ENCODE results near the gene SLC6A5.
"Not testable (repeated sequence)": the region's sequence is repeated elsewhere in the genome, so short reads cannot be mapped to it uniquely, and the experiment has no call there.

The SLC6A5 gene

DNA sequence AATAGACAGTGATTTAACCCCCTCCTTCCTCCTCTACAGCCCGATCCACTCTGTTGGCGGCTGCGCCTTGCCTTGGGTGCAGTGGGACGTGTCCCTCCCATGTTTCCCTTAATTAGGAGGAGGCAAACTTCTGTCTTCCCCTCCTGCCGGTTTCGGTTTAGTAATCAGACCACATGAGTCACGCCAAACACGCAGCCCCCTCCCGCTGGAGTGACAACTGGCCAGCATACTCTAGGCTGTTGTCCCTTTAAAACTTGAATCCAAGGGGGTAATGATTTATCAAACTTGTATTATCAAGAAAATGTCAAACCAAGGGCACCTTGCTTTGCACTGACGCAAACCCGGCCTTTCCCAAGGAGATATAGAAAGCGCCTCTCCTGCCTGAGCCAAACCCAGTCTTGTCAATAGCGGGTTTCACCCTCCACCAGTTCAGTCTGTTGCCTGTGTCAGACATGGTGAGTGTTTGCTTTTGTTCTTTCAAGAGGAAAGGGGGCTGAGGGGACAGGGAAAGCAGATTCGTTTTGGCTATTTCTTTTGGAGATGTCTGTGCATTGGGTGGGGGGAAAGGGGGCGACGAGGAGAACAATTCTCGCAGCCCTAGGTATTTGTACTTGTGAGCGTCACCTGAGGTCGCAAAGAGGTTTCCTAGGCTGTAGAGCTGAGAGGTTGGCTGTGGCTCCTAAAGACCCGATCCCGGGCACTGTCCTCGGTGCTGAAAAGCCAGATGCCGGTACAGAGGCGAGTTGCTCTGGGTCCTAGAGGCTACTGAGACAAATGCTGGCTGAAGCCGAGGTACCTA is at the start of gene SLC6A5:
TSS of gene SLC6A5 (plus strand) at position 388 of the 799 bp plus-strand sequence. CDS start at position 453, 65 bp downstream.
- DNase-seq (ENCODE audit: low spot score) = peak; percentile 21

GRCh38 chr11:20551096-20551495 is 48.3 kb upstream of the SLC6A5 start:
- DNase-seq (ENCODE audit: low spot score) = no peak

DNA sequence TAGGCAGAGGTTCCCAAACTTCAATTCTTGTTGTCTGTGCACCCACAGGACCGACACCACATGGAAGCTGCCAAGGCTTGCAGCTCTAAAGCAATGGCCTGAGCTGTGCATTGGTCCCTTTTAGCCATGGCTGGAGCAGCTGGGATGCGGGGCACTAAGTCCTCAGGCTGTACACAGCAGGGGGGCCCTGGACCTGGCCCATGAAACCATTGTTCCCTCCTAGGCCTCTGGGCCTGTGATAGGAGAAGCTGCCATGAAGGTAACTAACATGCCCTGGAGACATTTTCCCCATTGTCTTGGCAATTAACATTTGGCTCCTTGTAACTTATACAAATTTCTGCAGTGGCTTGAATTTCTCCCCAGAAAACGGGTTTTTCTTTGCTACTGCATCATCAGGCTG is 43.6 kb upstream of the SLC6A5 start:
- DNase-seq (ENCODE audit: low spot score) = no peak

GRCh38 chr11:20556396-20556795 is 43.0 kb upstream of the SLC6A5 start:
- not testable (repeated sequence) for DNase-seq (ENCODE audit: low spot score)

GRCh38 chr11:20558741-20559140 is 40.7 kb upstream of the SLC6A5 start:
- DNase-seq (ENCODE audit: low spot score) = no peak

- DNase-seq (ENCODE audit: low spot score) = no peak
Observed at GRCh38 chr11:20559523-20560300, 39.7 kb upstream of the SLC6A5 start.

DNA sequence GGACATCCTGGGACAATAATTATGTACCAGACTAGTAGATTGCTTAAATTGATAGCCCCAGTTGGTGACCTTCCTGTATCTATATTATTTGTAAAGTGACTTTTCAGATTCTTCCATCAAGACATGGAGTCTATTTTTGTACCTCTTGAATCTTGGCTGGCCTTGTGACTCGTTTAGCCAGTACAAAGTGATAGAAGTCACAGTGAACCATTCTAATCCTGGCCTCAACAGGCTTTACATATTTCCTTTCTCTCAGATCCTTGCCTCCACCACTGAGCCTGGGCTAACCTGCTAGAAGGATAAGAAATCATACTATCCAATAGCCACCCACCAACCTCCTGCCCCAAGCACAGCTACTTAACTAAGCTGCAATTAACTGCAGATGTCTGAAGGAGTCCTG is 37.5 kb upstream of the SLC6A5 start:
- DNase-seq (ENCODE audit: low spot score) = no peak

DNA sequence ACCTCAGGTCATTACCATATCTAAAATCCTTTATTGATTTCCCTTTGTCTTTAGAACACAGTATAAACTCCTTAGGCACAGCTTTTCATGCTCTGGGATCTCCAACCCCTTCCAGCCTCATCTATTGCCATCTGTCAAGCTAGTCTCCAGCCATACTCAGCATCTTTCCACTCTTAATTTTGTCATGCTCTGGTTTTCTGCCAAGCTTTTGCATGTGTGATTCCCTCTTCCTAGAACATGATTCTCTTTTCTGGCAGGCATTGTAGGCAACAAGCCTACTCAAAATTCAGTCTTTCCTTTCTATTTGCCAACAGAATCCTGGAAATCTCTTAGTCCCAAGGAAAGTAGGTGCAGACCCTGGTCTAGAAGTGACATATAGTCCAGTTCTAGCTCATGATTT is 35.5 kb upstream of the SLC6A5 start:
- DNase-seq (ENCODE audit: low spot score) = no peak

GRCh38 chr11:20564846-20565635 is 34.4 kb upstream of the SLC6A5 start:
- no peak for DNase-seq (ENCODE audit: low spot score)

- DNase-seq (ENCODE audit: low spot score) = not testable (repeated sequence)
Observed at GRCh38 chr11:20566115-20566514, 33.3 kb upstream of the SLC6A5 start.

DNA sequence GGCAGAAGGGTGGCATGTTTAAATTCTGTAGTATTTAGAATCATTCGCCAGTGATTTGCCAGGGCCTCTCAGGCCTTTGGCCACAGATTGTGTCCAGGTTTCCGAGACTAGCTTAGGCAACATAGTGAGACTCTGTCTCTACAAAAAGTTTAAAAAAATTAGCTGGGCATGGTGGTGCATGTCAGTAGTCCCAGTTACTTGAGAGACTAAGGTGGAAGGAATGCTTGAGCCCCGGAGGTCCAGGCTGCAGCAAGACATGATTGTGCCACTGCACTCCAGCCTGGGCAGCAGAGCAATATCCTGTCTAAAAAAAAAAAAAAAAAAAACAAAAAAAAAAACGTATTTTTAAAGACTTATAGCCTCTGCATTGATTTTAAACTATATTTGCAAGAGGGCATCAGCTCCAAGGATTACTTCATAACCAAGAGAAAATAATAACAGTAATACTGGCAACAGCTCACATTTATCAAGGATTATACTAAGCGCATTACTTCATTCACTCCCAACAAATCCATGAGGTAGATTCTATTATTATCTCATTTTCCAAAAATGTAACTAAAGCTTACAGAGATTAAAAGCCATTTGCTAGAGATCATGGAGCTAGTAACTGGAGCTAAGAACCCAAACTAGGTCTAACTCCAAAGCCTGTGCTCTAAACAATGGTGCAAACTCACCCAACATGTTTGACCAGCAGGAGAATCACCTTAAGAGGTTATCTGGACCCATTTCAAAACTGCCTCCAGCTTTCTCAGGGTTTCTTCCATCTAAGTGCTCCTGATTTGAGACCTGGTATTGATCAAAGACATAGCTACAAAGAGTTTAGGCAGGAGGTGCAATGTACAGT is 32.6 kb upstream of the SLC6A5 start:
- DNase-seq (ENCODE audit: low spot score) = no peak

DNA sequence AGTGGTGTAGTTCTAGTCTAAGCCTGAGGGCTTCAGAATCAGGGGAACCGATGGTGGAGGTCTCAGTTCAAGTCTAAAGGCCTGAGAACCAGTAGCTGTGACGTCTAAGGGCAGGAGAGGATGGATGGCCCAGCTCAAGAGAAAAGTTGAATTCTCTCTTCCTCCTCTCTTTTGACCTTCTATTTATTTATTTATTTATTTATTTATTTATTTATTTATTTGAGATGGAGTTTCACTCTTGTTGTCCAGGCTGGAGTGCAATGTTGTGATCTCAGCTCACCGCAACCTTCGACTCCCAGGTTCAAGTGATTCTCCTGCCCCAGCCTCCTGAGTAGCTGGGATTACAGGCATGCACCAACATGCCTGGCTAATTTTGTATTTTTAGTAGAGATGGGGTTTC is 19.7 kb upstream of the SLC6A5 start:
- DNase-seq (ENCODE audit: low spot score) = not testable (repeated sequence)

GRCh38 chr11:20583201-20583600 is 16.2 kb upstream of the SLC6A5 start:
- DNase-seq (ENCODE audit: low spot score) = no peak

DNA sequence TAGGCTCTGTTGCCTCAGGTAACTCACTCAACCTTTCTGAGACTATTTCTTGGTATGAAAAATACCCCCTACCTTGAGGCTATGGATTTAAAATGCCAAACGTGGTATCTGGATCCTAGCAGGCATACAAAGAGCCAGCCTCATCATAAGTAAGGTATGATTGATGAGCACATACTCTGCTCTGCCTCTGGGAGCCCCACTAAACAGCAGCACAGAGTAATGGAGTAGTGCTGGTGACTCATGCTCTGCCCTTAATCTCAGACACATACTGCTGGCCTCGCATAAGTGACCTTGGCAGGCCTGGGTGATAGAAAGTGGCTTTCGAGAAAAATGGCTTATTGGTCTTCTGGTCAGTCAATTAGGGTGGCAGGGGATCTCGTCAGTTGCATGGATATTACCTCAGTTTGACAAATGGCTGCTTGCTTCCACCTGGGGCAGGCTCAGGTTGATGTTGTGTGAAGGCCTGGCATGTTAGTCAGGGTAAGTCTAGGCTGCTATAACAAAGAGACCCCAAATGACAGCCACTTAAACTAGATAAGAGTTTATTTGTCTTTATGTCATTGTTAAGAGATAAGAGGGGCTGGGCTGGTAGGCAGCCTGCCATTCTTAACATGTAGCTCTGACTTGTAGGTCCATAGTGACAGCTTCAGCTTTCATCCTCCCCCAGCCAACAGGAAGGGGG is 15.2 kb upstream of the SLC6A5 start:
- peak; percentile 14 for DNase-seq (ENCODE audit: low spot score)

GRCh38 chr11:20589796-20590195 is 9.6 kb upstream of the SLC6A5 start:
- no peak for DNase-seq (ENCODE audit: low spot score)

- DNase-seq (ENCODE audit: low spot score) = no peak
Observed at GRCh38 chr11:20590381-20590780, 9.0 kb upstream of the SLC6A5 start.

- DNase-seq (ENCODE audit: low spot score) = no peak
Observed at GRCh38 chr11:20592741-20593140, 6.7 kb upstream of the SLC6A5 start.

GRCh38 chr11:20594274-20595061 is 4.9 kb upstream of the SLC6A5 start:
- no peak for DNase-seq (ENCODE audit: low spot score)

DNA sequence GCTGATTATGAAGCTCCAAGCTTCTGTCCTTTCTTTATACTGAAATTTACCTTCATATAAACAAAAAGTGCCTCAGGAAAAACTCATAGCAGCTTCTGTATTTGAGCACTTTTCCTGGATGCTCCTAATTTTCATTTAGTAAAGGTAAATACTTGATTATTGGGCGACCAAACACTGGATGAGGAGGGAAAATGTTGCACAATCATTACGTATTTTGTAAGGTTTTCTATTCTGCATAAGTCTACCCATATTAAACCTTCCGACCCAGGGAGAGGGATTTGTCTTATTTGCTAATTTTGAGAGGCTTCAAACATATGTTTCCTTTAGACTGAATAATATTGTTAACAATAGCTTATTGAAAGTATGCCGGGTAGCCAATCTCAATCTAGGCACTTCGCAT is 4.3 kb upstream of the SLC6A5 start:
- DNase-seq (ENCODE audit: low spot score) = no peak
